Measurements from ENCODE around the gene FBXL14. TPM values are rescaled to one million over a fixed set of nuclear protein-coding genes. Genes with fewer than 3 reads are reported as not detected.
A peak's percentile ranks its signal among the peaks of the same experiment; 100 is the strongest.

Gene FBXL14
- total RNA-seq, 1 experiment from 2014 or later = 18.3 TPM

DNA sequence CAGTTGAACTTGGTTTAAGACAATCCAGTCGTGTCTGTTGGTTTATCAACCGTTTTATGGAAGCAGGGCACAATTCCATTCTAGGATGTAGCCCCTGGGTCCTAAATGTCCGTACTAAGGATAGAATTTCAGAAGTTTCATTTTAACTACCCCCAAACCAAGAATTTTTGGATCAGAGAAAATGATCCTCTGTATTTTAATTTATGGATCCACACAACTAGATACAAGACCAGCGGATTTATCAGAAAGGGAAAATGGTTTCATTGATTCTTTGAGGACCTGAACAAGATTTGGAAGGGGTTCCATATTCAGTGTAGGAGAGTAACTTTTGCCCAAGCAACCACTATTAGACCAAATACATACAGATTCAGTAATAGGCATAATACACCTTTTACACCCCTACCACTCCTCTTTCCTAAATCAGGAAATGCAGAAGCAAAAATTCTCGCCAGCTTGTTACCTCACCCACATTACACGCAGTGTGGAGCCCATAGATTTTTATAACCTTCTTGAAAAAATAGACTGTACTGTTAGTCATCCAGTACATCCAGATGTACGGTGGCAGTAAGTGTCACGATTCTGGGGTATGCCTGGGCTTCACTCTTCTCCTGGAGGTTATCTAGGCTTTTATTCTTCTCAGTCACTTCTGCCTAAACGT, 1.4 kb upstream of the FBXL14 start:
- intact Hi-C loops (cut with micrococcal nuclease) = no loop called here
- Histone ChIP-seq H4K20me1 (ENCODE audit: low read length) (peaks cover 22% of the 10 kb centered on the region), H3K9ac (ENCODE audit: low read length) (no peak overlapping the region), H3K4me1 (ENCODE audit: insufficient read depth, low read length) (peaks cover 17% of the 10 kb centered on the region), H3K36me3 (ENCODE audit: low read depth, low read length) (no peaks in the 10 kb centered on the region), H3K27ac (ENCODE audit: low read length) (no peak overlapping the region), H3K9me2 (replicated peaks; ENCODE audit: low read length) (no peaks in the 10 kb centered on the region), H3K27me3 (ENCODE audit: low read length) (no peaks in the 10 kb centered on the region), H3K4me3 (ENCODE audit: low read length) (no peak overlapping the region), H3F3A (ENCODE audit: low read length, unreplicated experiment) (no peaks in the 10 kb centered on the region), H3K79me2 (ENCODE audit: low read length) (peaks cover 30% of the 10 kb centered on the region), H3K9me3 (ENCODE audit: low read length) (no peaks in the 10 kb centered on the region), H2AFZ (ENCODE audit: low read length) (0 out of 2 replicates have a peak overlapping the region, but pooled peaks have one; percentile 93), H3K4me2 (ENCODE audit: low read length) (peak overlapping the region; percentile 97; the same call in 1 of the 2 replicates)
- no TSS peak for BruUV-seq (replicated peaks)
- ATAC-seq (no peak), DNase-seq (no peak)
- ChIA-PET POLR2A (ENCODE audit: unreplicated experiment) (no interaction called here), CTCF (no interaction called here)
- TF ChIP-seq EZH2 (IDR thresholded peaks at IDR 0.05; ENCODE audit: low read length, unreplicated experiment) (no peak), EZH2phosphoT487 (IDR thresholded peaks at IDR 0.05; ENCODE audit: borderline replicate concordance, low read length) (no peak)
- TF ChIP-seq, protein P1, sequence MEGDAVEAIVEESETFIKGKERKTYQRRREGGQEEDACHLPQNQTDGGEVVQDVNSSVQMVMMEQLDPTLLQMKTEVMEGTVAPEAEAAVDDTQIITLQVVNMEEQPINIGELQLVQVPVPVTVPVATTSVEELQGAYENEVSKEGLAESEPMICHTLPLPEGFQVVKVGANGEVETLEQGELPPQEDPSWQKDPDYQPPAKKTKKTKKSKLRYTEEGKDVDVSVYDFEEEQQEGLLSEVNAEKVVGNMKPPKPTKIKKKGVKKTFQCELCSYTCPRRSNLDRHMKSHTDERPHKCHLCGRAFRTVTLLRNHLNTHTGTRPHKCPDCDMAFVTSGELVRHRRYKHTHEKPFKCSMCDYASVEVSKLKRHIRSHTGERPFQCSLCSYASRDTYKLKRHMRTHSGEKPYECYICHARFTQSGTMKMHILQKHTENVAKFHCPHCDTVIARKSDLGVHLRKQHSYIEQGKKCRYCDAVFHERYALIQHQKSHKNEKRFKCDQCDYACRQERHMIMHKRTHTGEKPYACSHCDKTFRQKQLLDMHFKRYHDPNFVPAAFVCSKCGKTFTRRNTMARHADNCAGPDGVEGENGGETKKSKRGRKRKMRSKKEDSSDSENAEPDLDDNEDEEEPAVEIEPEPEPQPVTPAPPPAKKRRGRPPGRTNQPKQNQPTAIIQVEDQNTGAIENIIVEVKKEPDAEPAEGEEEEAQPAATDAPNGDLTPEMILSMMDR (conservative IDR thresholded peaks at IDR 0.05; ENCODE audit: low read depth, low read length) = no peak

DNA sequence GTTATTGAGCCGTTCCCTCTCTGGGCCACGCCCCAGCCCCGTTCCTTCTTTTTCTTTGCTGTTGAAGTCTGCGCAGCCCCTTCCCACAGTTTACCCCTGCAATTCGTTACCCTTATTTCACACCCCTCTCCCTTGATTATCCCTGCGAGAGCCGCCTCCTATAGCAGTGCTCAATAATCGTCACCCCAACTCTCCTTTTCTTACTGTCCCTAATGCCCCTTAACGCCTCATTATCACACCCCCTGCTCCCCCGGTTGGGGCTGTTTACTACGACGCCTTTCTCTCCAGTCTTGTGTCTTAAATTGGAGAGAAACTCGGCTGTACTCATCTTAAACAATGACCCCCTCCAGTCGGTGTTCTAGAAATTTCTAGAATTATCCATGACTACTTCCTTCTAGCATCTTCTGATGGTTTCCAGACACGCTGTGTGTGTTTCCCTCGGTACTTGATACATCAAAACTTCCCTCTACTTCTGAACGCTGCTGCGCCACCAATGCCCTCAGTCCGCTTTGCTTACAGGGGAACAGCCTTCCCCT, 713 bp upstream of the FBXL14 start:
- peaks cover 25% of the 10 kb centered on the region for H3K4me1 ChIP-seq (ENCODE audit: insufficient read depth, low read length)
- intact Hi-C loops (cut with micrococcal nuclease) = no loop called here
- ATAC-seq (no peak), DNase-seq (no peak)
- H4K20me1 ChIP-seq (ENCODE audit: low read length) = peaks cover 29% of the 10 kb centered on the region
- peak overlapping the region; percentile 82 for H3K4me3 ChIP-seq (ENCODE audit: low read length)
- H3K79me2 ChIP-seq (ENCODE audit: low read length) = peaks cover 38% of the 10 kb centered on the region
- H3K9me2 ChIP-seq (replicated peaks; ENCODE audit: low read length) = no peaks in the 10 kb centered on the region
- no peaks in the 10 kb centered on the region for H3K27me3 ChIP-seq (ENCODE audit: low read length)
- H3K4me2 ChIP-seq (ENCODE audit: low read length) = peak overlapping the region; percentile 97
- peak overlapping the region; percentile 57 for H3K9ac ChIP-seq (ENCODE audit: low read length)
- H3K27ac ChIP-seq (ENCODE audit: low read length) = no peak overlapping the region
- peak overlapping the region; percentile 93 for H2AFZ ChIP-seq (ENCODE audit: low read length)
- no peaks in the 10 kb centered on the region for H3K9me3 ChIP-seq (ENCODE audit: low read length)
- TF ChIP-seq EZH2 (IDR thresholded peaks at IDR 0.05; ENCODE audit: low read length, unreplicated experiment) = no peak
- TF ChIP-seq, protein P1 (conservative IDR thresholded peaks at IDR 0.05; ENCODE audit: low read depth, low read length) = no peak
- no peak for TF ChIP-seq EZH2phosphoT487 (IDR thresholded peaks at IDR 0.05; ENCODE audit: borderline replicate concordance, low read length)
- no peaks in the 10 kb centered on the region for H3K36me3 ChIP-seq (ENCODE audit: low read depth, low read length)
- TSS peak; percentile 22 for BruUV-seq (replicated peaks)
- POLR2A ChIA-PET (ENCODE audit: unreplicated experiment) = no interaction called here
- CTCF ChIA-PET = no interaction called here
- no peaks in the 10 kb centered on the region for H3F3A ChIP-seq (ENCODE audit: low read length, unreplicated experiment)

DNA sequence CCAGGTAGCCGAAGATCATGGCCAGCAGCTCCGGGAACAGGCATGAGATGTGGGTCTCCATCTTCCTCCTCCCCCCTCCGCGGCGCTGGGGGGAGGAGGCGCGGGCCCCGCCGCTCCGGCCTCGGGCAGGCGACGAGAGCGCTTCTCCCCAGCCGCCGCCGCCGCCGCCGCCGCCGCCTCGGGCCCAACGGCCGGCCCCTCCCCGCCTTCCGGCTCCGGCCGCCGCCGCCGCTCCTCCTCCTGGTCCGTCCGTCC, 448 bp downstream of the FBXL14 start:
- no peaks in the 10 kb centered on the region for H3K9me2 ChIP-seq (replicated peaks; ENCODE audit: low read length)
- H3K9ac ChIP-seq (ENCODE audit: low read length) = peak overlapping the region; percentile 45
- peak overlapping the region; percentile 100 for H3K4me2 ChIP-seq (ENCODE audit: low read length)
- H3K36me3 ChIP-seq (ENCODE audit: low read depth, low read length) = no peaks in the 10 kb centered on the region
- CTCF ChIA-PET = no interaction called here
- H3K4me1 ChIP-seq (ENCODE audit: insufficient read depth, low read length) = peaks cover 33% of the 10 kb centered on the region
- POLR2A ChIA-PET (ENCODE audit: unreplicated experiment) = no interaction called here
- H3K27ac ChIP-seq (ENCODE audit: low read length) = peak overlapping the region; percentile 11; the same call in 1 of the 2 replicates
- no peaks in the 10 kb centered on the region for H3K9me3 ChIP-seq (ENCODE audit: low read length)
- H3K79me2 ChIP-seq (ENCODE audit: low read length) = peaks cover 48% of the 10 kb centered on the region
- H4K20me1 ChIP-seq (ENCODE audit: low read length) = peaks cover 30% of the 10 kb centered on the region
- H3K27me3 ChIP-seq (ENCODE audit: low read length) = no peaks in the 10 kb centered on the region
- intact Hi-C loops (cut with micrococcal nuclease) = no loop called here
- H3K4me3 ChIP-seq (ENCODE audit: low read length) = peak overlapping the region; percentile 94
- H2AFZ ChIP-seq (ENCODE audit: low read length) = peak overlapping the region; percentile 67
- peak; percentile 62 for DNase-seq
- no peak; the same call in 1 of the 2 replicates for ATAC-seq
- TF ChIP-seq EZH2 (IDR thresholded peaks at IDR 0.05; ENCODE audit: low read length, unreplicated experiment) (no peak), EZH2phosphoT487 (IDR thresholded peaks at IDR 0.05; ENCODE audit: borderline replicate concordance, low read length) (no peak)
- TF ChIP-seq, protein P1 (conservative IDR thresholded peaks at IDR 0.05; ENCODE audit: low read depth, low read length) = no peak
- no peaks in the 10 kb centered on the region for H3F3A ChIP-seq (ENCODE audit: low read length, unreplicated experiment)
- BruUV-seq (replicated peaks) = no TSS peak
